K562 (cell line): ENCODE results near the gene KCNH2. TPM values are rescaled to one million over a fixed set of nuclear protein-coding genes. Genes with fewer than 3 reads are reported as not detected.

Experiments used
- WHSC1 ChIP-seq: IDR thresholded peaks from one replicate; pipeline ENCODE4 v1.6.1; 2012; ENCODE audit warnings: low read length, control low read depth, inconsistent platforms
- polyA plus RNA-seq, 8 experiments: library from polyadenylated mRNA; depleted of rRNA in 4 of 8; stranded (reverse) in 5 of 8; unstranded in 3 of 8; fragments of >200 nt; fragmentation: Nextera tagmentation in 2 of 8; fragmentation: Illumina TruSeq in 1 of 8; extraction: Ambion mirVana in 2 of 8; extraction: Trizol in 1 of 8; gene quantifications; 2 replicates each; pipeline versions ENCODE4 v1.2.1 to v1.2.3, GENCODE V29; 2011 to 2014; ENCODE audit warnings: inconsistent platforms in 1 of 8, missing spikeins in 1 of 8
- total RNA-seq, 7 experiments: library from RNA; depleted of rRNA in 6 of 7; stranded (reverse); fragments of >200 nt in 6 of 7; fragmentation: Illumina TruSeq in 2 of 7; extraction: Trizol in 2 of 7; gene quantifications; 2 replicates each; pipeline versions ENCODE4 v1.2.1 to v1.2.3, GENCODE V29; 2011 to 2021; ENCODE audit warnings: low replicate concordance in 1 of 7
- TF ChIP-seq, protein P1 (sequence below): fragments of 200-600 bp; sonication (generic); IDR thresholded peaks from one replicate; pipeline ENCODE4 v1.6.1; 2012; ENCODE audit warnings: mild to moderate bottlenecking, low read depth, low read length, inconsistent platforms
- TF ChIP-seq, protein P2 (sequence below): sonication (generic); formaldehyde crosslinking; IDR thresholded peaks from 2 replicates; pipeline ENCODE4 v1.8.1; 2023; ENCODE audit warnings: mild to moderate bottlenecking, missing genetic modification reagents
- TF ChIP-seq, protein P3 (sequence below): IDR thresholded peaks from 3 replicates; pipeline ENCODE4 v1.6.1; 2011; ENCODE audit warnings: borderline replicate concordance, mild to moderate bottlenecking, moderate library complexity; ENCODE audit not compliant: insufficient read length; ENCODE audit errors: extremely low read depth

Gene KCNH2
- total and polyA plus RNA-seq, 9 of the 15 experiments (the other 6 are each of a cell fraction or from before 2014, with no cell fraction given), result 18.1 to 368 (median 218) TPM

DNA sequence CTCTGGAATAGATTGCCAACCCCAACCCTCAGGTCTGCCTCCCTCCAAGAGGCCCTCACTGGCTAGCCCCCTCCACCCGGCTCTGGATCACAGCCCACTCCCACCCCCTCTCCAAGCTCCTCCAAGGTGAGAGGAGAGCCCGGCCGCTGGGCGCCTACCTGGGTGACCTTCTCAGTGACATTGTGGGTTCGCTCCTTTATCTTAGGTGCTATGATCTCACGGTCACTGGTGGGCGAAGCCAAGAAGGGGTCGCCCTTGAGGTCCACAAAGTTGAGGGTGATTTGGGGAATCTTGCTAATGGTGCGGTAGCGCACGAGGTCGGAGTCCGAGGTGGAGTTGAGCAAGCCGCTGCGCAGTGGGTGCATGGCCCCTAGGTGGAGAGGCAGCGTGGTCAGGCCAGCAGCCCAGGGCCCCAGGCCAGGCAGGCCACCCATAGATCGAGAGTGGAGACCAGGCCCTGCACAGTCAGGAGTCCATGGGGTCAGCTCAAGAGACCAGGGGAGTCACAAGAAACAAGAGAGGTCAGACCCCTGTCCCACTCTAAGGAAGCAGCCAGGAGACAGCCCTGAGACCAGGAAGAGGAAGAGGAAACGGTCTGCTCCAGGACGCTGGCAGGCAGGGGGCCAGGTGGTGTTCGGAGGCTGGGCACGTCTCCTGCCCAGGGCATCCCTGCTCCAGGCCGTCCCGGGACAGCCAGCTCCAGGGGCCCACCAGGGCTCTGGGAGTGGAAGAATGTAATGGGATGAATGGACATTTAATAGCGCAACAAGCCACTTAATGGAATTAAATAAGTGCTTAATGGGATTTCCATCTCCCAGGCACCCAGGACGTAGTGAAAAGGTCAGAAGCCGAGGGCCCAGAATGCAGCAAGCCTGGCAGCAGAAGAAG is 20.7 kb downstream of the KCNH2 start (continued):
- TF ChIP-seq, protein P1, sequence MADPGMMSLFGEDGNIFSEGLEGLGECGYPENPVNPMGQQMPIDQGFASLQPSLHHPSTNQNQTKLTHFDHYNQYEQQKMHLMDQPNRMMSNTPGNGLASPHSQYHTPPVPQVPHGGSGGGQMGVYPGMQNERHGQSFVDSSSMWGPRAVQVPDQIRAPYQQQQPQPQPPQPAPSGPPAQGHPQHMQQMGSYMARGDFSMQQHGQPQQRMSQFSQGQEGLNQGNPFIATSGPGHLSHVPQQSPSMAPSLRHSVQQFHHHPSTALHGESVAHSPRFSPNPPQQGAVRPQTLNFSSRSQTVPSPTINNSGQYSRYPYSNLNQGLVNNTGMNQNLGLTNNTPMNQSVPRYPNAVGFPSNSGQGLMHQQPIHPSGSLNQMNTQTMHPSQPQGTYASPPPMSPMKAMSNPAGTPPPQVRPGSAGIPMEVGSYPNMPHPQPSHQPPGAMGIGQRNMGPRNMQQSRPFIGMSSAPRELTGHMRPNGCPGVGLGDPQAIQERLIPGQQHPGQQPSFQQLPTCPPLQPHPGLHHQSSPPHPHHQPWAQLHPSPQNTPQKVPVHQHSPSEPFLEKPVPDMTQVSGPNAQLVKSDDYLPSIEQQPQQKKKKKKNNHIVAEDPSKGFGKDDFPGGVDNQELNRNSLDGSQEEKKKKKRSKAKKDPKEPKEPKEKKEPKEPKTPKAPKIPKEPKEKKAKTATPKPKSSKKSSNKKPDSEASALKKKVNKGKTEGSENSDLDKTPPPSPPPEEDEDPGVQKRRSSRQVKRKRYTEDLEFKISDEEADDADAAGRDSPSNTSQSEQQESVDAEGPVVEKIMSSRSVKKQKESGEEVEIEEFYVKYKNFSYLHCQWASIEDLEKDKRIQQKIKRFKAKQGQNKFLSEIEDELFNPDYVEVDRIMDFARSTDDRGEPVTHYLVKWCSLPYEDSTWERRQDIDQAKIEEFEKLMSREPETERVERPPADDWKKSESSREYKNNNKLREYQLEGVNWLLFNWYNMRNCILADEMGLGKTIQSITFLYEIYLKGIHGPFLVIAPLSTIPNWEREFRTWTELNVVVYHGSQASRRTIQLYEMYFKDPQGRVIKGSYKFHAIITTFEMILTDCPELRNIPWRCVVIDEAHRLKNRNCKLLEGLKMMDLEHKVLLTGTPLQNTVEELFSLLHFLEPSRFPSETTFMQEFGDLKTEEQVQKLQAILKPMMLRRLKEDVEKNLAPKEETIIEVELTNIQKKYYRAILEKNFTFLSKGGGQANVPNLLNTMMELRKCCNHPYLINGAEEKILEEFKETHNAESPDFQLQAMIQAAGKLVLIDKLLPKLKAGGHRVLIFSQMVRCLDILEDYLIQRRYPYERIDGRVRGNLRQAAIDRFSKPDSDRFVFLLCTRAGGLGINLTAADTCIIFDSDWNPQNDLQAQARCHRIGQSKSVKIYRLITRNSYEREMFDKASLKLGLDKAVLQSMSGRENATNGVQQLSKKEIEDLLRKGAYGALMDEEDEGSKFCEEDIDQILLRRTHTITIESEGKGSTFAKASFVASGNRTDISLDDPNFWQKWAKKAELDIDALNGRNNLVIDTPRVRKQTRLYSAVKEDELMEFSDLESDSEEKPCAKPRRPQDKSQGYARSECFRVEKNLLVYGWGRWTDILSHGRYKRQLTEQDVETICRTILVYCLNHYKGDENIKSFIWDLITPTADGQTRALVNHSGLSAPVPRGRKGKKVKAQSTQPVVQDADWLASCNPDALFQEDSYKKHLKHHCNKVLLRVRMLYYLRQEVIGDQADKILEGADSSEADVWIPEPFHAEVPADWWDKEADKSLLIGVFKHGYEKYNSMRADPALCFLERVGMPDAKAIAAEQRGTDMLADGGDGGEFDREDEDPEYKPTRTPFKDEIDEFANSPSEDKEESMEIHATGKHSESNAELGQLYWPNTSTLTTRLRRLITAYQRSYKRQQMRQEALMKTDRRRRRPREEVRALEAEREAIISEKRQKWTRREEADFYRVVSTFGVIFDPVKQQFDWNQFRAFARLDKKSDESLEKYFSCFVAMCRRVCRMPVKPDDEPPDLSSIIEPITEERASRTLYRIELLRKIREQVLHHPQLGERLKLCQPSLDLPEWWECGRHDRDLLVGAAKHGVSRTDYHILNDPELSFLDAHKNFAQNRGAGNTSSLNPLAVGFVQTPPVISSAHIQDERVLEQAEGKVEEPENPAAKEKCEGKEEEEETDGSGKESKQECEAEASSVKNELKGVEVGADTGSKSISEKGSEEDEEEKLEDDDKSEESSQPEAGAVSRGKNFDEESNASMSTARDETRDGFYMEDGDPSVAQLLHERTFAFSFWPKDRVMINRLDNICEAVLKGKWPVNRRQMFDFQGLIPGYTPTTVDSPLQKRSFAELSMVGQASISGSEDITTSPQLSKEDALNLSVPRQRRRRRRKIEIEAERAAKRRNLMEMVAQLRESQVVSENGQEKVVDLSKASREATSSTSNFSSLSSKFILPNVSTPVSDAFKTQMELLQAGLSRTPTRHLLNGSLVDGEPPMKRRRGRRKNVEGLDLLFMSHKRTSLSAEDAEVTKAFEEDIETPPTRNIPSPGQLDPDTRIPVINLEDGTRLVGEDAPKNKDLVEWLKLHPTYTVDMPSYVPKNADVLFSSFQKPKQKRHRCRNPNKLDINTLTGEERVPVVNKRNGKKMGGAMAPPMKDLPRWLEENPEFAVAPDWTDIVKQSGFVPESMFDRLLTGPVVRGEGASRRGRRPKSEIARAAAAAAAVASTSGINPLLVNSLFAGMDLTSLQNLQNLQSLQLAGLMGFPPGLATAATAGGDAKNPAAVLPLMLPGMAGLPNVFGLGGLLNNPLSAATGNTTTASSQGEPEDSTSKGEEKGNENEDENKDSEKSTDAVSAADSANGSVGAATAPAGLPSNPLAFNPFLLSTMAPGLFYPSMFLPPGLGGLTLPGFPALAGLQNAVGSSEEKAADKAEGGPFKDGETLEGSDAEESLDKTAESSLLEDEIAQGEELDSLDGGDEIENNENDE, result no peak
- TF ChIP-seq WHSC1, result no peak
- TF ChIP-seq, protein P2, sequence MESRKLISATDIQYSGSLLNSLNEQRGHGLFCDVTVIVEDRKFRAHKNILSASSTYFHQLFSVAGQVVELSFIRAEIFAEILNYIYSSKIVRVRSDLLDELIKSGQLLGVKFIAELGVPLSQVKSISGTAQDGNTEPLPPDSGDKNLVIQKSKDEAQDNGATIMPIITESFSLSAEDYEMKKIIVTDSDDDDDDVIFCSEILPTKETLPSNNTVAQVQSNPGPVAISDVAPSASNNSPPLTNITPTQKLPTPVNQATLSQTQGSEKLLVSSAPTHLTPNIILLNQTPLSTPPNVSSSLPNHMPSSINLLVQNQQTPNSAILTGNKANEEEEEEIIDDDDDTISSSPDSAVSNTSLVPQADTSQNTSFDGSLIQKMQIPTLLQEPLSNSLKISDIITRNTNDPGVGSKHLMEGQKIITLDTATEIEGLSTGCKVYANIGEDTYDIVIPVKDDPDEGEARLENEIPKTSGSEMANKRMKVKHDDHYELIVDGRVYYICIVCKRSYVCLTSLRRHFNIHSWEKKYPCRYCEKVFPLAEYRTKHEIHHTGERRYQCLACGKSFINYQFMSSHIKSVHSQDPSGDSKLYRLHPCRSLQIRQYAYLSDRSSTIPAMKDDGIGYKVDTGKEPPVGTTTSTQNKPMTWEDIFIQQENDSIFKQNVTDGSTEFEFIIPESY (CRISPR knock-in tag), result peak; percentile 91
- TF ChIP-seq, protein P3, sequence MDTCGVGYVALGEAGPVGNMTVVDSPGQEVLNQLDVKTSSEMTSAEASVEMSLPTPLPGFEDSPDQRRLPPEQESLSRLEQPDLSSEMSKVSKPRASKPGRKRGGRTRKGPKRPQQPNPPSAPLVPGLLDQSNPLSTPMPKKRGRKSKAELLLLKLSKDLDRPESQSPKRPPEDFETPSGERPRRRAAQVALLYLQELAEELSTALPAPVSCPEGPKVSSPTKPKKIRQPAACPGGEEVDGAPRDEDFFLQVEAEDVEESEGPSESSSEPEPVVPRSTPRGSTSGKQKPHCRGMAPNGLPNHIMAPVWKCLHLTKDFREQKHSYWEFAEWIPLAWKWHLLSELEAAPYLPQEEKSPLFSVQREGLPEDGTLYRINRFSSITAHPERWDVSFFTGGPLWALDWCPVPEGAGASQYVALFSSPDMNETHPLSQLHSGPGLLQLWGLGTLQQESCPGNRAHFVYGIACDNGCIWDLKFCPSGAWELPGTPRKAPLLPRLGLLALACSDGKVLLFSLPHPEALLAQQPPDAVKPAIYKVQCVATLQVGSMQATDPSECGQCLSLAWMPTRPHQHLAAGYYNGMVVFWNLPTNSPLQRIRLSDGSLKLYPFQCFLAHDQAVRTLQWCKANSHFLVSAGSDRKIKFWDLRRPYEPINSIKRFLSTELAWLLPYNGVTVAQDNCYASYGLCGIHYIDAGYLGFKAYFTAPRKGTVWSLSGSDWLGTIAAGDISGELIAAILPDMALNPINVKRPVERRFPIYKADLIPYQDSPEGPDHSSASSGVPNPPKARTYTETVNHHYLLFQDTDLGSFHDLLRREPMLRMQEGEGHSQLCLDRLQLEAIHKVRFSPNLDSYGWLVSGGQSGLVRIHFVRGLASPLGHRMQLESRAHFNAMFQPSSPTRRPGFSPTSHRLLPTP, result no peak
